ENCODE results near the gene LGR6.

GRCh38 chr1:202288177-202288576 is 94.6 kb downstream of the LGR6 start:
- TF ChIP-seq, protein P1, sequence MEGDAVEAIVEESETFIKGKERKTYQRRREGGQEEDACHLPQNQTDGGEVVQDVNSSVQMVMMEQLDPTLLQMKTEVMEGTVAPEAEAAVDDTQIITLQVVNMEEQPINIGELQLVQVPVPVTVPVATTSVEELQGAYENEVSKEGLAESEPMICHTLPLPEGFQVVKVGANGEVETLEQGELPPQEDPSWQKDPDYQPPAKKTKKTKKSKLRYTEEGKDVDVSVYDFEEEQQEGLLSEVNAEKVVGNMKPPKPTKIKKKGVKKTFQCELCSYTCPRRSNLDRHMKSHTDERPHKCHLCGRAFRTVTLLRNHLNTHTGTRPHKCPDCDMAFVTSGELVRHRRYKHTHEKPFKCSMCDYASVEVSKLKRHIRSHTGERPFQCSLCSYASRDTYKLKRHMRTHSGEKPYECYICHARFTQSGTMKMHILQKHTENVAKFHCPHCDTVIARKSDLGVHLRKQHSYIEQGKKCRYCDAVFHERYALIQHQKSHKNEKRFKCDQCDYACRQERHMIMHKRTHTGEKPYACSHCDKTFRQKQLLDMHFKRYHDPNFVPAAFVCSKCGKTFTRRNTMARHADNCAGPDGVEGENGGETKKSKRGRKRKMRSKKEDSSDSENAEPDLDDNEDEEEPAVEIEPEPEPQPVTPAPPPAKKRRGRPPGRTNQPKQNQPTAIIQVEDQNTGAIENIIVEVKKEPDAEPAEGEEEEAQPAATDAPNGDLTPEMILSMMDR (IDR thresholded peaks at IDR 0.05 in 4 of 5, conservative IDR thresholded peaks at IDR 0.05 in 1 of 5) = no peak
- TF ChIP-seq POLR2A (IDR thresholded peaks at IDR 0.05) = no peak
